ENCODE results near the gene XYLT1. TPM values are rescaled to one million over a fixed set of nuclear protein-coding genes. Genes with fewer than 3 reads are reported as not detected.
A peak's percentile ranks its signal among the peaks of the same experiment; 100 is the strongest.

The XYLT1 gene
- total RNA-seq, 2 experiments from 2014 or later: 53.6 to 56.7 TPM

DNA sequence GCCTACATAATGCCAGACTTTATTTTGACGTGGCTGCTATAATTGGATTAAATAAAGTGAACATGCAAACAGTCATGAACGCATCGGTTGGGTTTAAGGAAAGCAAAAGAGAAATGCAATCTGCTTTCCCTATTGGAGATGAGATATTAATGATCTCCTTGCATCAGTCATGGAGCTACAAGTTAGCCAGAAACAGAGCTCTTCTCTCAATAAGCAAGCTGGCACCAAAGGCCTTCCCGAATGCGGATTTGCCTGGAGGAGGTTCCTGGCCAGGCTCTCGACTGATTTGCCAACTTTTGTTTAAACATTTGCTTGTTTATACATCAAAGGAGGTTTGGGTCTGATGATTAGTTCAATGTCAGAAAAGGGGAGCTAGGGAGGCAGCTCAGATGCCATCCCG lies 318.4 kb downstream of the XYLT1 start:
- no peaks in the 10 kb centered on the region for H3K4me1 Mint-ChIP-seq
- peaks cover 10% of the 10 kb centered on the region for H3K36me3 Mint-ChIP-seq
- POLR2A ChIA-PET: no interaction called here
- H3K27me3 Mint-ChIP-seq: no peaks in the 10 kb centered on the region
- H3K9me3 Mint-ChIP-seq: no peaks in the 10 kb centered on the region
- no peak overlapping the region for H3K27ac Mint-ChIP-seq
- H3K4me3 Mint-ChIP-seq: no peak overlapping the region
- DNase-seq (no peak), ATAC-seq (ENCODE audit: low read depth) (no peak)

DNA sequence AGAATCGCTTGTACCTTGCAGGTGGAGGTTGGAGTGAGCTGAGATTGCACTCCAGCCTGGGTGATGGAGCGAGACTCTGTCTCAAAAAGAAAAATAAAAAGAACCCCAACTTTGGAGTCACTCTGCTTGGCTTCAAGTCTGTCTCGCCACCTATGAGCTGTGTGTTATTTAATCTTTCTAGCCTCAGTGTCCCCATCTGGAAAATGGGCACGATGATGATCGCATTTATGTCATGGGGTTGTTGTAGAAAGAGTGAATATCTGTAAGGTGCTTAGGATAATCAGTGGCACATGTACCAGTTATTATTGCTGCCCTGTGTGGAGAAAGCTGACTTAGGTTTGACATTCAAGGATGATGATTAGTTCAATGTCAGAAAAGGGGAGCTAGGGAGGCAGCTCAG lies 319.4 kb downstream of the XYLT1 start:
- H3K4me1 Mint-ChIP-seq: no peaks in the 10 kb centered on the region
- ATAC-seq (ENCODE audit: low read depth): no peak
- DNase-seq: no peak
- H3K36me3 Mint-ChIP-seq: peaks cover 6% of the 10 kb centered on the region
- H3K27me3 Mint-ChIP-seq: no peaks in the 10 kb centered on the region
- no peak overlapping the region for H3K27ac Mint-ChIP-seq
- POLR2A ChIA-PET: no interaction called here
- H3K9me3 Mint-ChIP-seq: no peaks in the 10 kb centered on the region
- H3K4me3 Mint-ChIP-seq: no peak overlapping the region

DNA sequence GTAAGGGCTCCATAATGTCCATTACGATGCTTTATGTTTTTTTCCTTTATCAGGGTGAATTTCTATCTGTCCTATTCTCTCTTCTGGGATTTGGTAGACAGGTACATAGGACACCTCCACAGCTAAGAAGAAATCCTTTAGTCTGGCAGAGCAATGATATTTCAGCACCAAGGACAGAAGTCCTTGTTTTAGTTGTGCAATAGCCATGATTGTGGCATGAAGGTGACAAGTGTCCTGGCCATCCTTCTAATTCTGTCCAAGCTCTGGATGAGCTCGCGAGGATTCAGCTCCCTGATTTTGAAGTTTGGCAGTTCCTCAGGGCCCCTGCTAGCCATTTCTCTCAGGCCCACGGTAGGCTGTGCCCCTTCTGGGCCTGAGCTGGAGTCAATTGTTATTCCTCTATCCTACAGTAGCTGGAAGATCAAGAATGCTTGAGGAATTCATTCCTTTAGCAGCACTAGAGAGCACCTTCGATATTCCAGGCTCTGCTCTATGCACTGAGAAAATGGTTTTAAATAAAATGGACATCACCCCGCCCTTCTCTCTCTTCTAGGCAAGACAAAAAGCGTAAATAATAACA lies 320.8 kb downstream of the XYLT1 start:
- ATAC-seq (ENCODE audit: low read depth) (no peak), DNase-seq (no peak)
- no peak overlapping the region for H3K27ac Mint-ChIP-seq
- no peaks in the 10 kb centered on the region for H3K9me3 Mint-ChIP-seq
- no peaks in the 10 kb centered on the region for H3K27me3 Mint-ChIP-seq
- no peak overlapping the region for H3K4me3 Mint-ChIP-seq
- peaks cover 7% of the 10 kb centered on the region for H3K36me3 Mint-ChIP-seq
- no peaks in the 10 kb centered on the region for H3K4me1 Mint-ChIP-seq
- POLR2A ChIA-PET: no interaction called here

- DNase-seq: no peak
- Mint-ChIP-seq H3K27me3 (no peaks in the 10 kb centered on the region), H3K36me3 (peaks cover 7% of the 10 kb centered on the region), H3K27ac (no peak overlapping the region), H3K4me3 (no peak overlapping the region), H3K9me3 (no peaks in the 10 kb centered on the region), H3K4me1 (no peaks in the 10 kb centered on the region)
- ATAC-seq (ENCODE audit: low read depth): no peak
- POLR2A ChIA-PET: no interaction called here
Measured at GRCh38 chr16:17147942-17148341, 322.8 kb downstream of the XYLT1 start.

DNA sequence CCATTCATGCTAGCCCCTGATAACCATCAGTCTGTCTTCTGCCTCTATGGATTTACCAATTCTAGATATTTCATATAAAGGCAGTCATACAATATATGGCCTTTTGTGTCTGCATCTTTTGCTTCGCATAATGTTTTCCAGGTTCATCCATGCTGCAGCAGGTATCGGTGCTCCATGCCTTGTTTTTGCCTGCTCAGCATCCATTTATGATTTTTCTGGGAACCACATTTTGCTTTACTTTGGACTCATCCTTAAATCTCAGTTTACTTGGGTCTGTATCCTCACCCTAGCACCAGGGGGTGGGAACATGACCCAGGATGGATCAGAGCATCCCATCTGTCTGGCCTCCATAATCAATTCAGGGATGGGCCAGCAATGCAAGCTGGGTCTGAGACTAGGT lies 325.7 kb downstream of the XYLT1 start:
- DNase-seq (no peak), ATAC-seq (ENCODE audit: low read depth) (no peak)
- H3K4me1 Mint-ChIP-seq: no peaks in the 10 kb centered on the region
- no peak overlapping the region for H3K4me3 Mint-ChIP-seq
- H3K36me3 Mint-ChIP-seq: peaks cover 11% of the 10 kb centered on the region
- H3K27ac Mint-ChIP-seq: no peak overlapping the region
- POLR2A ChIA-PET: no interaction called here
- no peaks in the 10 kb centered on the region for H3K27me3 Mint-ChIP-seq
- no peaks in the 10 kb centered on the region for H3K9me3 Mint-ChIP-seq

DNA sequence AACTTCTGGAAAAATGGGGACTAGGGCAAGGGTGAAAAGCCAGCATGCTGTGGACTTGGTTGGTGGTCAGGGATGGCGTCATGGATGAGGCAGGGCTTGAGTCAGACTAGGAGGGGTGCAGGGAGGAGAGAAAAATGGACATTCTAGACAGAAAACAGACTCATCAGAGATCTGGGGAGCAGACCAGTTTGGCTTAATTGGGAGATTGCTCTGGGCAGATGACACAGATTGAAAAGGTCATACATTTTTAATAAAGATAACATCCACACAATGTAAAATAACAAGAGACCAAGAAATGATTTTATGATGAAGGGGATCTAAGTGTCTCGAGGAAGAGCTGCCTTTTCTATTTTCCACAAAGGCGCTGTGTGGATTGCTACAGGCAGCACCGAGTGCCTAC lies 326.3 kb downstream of the XYLT1 start:
- Mint-ChIP-seq H3K4me1 (no peaks in the 10 kb centered on the region), H3K4me3 (no peak overlapping the region), H3K27ac (no peak overlapping the region), H3K27me3 (no peaks in the 10 kb centered on the region), H3K36me3 (peaks cover 15% of the 10 kb centered on the region), H3K9me3 (no peaks in the 10 kb centered on the region)
- ATAC-seq (ENCODE audit: low read depth) (no peak), DNase-seq (no peak)
- POLR2A ChIA-PET: no interaction called here

DNA sequence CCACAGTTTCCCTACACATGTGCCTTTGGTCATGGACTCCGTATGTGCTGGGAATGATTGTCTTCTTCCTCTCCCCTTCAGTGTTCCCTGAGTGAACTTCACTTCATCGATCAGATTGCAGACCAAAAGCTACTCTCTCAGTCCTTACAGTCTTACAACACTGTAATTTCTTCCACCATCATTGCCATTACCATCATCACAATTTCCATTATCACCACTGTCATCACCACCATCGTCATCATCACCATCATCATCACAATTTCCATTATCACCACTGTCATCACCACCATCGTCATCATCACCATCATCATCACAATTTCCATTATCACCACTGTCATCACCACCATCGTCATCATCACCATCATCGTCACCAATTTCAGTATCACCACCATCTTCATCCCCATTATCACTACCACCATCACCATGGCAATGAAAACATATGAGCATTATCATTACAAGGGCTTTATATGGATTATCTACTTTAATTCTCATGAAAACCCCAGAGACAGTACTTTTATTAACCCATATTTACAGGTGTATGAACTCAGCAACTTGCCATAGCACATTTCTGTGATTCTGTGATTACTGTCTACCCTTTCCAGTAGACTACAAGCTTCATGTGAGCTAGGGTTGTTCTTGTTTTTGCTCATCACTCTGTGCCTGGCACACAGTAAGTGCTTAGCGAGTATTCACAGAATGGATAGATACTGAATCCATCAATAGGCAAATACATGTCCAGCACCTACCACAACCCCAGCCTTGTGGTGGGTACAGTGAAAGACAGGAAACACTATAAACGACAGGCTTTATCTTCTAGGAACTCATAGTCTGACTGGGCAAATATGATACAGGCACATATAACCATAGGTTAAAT lies 327.0 kb downstream of the XYLT1 start:
- no peak overlapping the region for H3K27ac Mint-ChIP-seq
- no peaks in the 10 kb centered on the region for H3K27me3 Mint-ChIP-seq
- no peak for DNase-seq
- no peak overlapping the region for H3K4me3 Mint-ChIP-seq
- ATAC-seq (ENCODE audit: low read depth): no peak
- no peaks in the 10 kb centered on the region for H3K4me1 Mint-ChIP-seq
- peaks cover 19% of the 10 kb centered on the region for H3K36me3 Mint-ChIP-seq
- no peaks in the 10 kb centered on the region for H3K9me3 Mint-ChIP-seq
- POLR2A ChIA-PET: no interaction called here

DNA sequence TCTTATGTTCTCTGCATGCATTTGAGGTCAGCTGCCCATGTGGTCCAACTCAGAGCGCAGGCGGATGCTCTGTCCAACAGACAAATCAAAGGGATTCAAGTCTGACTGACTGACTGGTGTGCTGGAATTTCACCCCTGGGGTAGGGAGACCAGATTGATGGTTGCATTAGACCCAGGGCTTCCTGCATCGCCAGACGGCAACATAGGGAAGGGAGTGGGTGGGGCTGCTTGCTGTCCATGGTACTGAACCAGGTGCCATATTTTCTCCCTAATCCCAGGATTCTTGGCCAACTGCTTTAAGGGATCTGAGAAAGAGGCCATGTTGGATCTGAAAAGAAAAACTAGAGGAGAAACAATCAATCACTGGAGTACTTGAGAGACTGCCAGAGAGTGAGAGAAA lies 332.0 kb downstream of the XYLT1 start:
- Mint-ChIP-seq H3K36me3 (peaks cover 56% of the 10 kb centered on the region), H3K9me3 (no peaks in the 10 kb centered on the region), H3K27me3 (no peaks in the 10 kb centered on the region), H3K4me1 (peaks cover 10% of the 10 kb centered on the region), H3K27ac (no peak overlapping the region), H3K4me3 (no peak overlapping the region)
- POLR2A ChIA-PET: no interaction called here
- no peak for DNase-seq
- ATAC-seq (ENCODE audit: low read depth): no peak

- Mint-ChIP-seq H3K9me3 (no peaks in the 10 kb centered on the region), H3K4me1 (peaks cover 21% of the 10 kb centered on the region), H3K36me3 (peaks cover 71% of the 10 kb centered on the region), H3K27me3 (no peaks in the 10 kb centered on the region), H3K27ac (no peak overlapping the region), H3K4me3 (no peak overlapping the region)
- POLR2A ChIA-PET: no interaction called here
- ATAC-seq (ENCODE audit: low read depth) (no peak), DNase-seq (no peak)
Measured at GRCh38 chr16:17135439-17135838, 335.3 kb downstream of the XYLT1 start.

DNA sequence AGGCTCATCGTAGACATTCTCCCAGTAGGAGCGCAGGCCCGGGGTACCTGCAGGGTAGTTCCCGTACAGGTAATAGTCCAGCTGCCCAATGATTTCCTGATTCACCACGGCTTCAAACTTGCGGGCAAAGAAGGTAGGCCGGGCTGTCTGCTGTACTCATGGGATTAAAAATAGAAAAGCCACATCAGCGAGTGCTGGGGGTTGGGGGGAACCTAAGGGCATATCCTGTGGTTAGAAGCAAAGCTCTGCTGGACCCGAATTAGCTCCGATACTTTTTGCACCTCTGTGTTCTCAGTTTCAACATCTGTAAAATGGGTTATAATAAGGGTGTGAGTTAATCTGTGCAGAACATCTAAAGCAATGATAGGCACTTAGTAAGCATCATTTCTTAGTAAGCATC lies 336.2 kb downstream of the XYLT1 start:
- no peak overlapping the region for H3K4me3 Mint-ChIP-seq
- POLR2A ChIA-PET: no interaction called here
- peaks cover 23% of the 10 kb centered on the region for H3K4me1 Mint-ChIP-seq
- ATAC-seq (ENCODE audit: low read depth) (no peak), DNase-seq (no peak)
- H3K27ac Mint-ChIP-seq: no peak overlapping the region
- H3K9me3 Mint-ChIP-seq: no peaks in the 10 kb centered on the region
- peaks cover 67% of the 10 kb centered on the region for H3K36me3 Mint-ChIP-seq
- no peaks in the 10 kb centered on the region for H3K27me3 Mint-ChIP-seq

DNA sequence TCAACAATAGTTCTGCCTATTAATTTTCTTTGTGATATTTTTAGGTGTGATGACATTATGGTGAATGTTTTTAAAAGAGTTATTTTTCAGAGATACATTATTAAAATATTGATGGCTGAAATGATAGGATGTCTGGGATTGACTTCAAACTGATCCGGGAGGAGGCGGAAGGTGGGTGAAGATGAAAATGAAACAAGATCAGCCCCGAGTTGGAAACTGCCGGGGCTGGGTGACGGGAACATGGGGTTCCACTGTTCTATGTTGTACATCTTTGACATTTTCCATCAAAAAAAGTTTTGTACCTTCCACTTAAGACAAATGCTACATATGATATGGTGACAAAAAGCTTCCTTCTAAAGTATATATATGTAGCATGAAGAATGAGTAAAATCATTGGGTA lies 336.9 kb downstream of the XYLT1 start:
- ATAC-seq (ENCODE audit: low read depth): no peak
- H3K27me3 Mint-ChIP-seq: no peaks in the 10 kb centered on the region
- POLR2A ChIA-PET: no interaction called here
- H3K4me1 Mint-ChIP-seq: peaks cover 23% of the 10 kb centered on the region
- H3K4me3 Mint-ChIP-seq: no peak overlapping the region
- peaks cover 63% of the 10 kb centered on the region for H3K36me3 Mint-ChIP-seq
- H3K27ac Mint-ChIP-seq: no peak overlapping the region
- H3K9me3 Mint-ChIP-seq: no peaks in the 10 kb centered on the region
- no peak for DNase-seq

DNA sequence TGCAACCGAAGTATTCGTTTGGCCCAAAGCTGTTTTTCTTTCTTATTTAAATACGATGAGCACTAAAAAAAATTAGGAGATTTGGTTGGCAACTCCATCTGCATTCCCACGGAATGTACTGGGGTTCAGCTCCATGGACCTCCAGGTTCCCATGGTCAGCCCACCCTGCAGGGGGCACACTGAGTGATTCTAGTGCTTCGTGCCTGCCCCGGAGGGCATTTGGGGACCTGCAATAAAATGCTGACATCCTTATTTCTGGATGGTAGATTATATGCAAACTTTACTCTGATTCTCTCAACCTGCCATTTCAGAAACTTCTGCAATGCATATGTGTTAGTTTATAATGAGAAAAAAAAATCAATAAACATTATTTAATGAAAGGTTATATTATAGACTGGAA lies 339.4 kb downstream of the XYLT1 start:
- no peaks in the 10 kb centered on the region for H3K27me3 Mint-ChIP-seq
- ATAC-seq (ENCODE audit: low read depth) (no peak), DNase-seq (no peak)
- H3K4me3 Mint-ChIP-seq: no peak overlapping the region
- peaks cover 62% of the 10 kb centered on the region for H3K36me3 Mint-ChIP-seq
- H3K27ac Mint-ChIP-seq: no peak overlapping the region
- no peaks in the 10 kb centered on the region for H3K9me3 Mint-ChIP-seq
- peaks cover 23% of the 10 kb centered on the region for H3K4me1 Mint-ChIP-seq
- POLR2A ChIA-PET: no interaction called here

DNA sequence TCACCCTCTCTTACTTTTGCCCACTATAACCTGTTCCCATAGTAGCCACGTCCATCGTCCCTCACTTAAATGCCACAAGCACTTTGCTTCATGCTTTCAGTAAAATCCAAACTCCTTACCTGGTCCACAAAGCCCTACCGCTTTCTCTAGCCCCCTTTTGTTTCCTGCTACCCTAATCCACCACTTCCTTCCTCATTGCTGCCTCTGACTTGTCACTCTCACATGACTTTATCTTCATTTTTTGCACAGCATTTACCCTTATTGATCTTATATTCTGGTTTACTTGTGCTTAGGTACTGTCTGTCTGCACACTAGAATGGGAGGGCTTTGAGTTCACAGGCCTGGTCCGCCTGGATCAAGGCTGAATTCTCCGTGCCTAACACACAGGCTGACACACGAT lies 340.0 kb downstream of the XYLT1 start:
- peaks cover 64% of the 10 kb centered on the region for H3K36me3 Mint-ChIP-seq
- peaks cover 23% of the 10 kb centered on the region for H3K4me1 Mint-ChIP-seq
- peak overlapping the region; percentile 22 for H3K27ac Mint-ChIP-seq
- ATAC-seq (ENCODE audit: low read depth) (peak; percentile 50), DNase-seq (no peak)
- H3K4me3 Mint-ChIP-seq: peak overlapping the region; percentile 9
- H3K9me3 Mint-ChIP-seq: no peaks in the 10 kb centered on the region
- no peaks in the 10 kb centered on the region for H3K27me3 Mint-ChIP-seq
- POLR2A ChIA-PET: no interaction called here

- no peaks in the 10 kb centered on the region for H3K27me3 Mint-ChIP-seq
- ATAC-seq (ENCODE audit: low read depth): no peak
- POLR2A ChIA-PET: no interaction called here
- H3K4me1 Mint-ChIP-seq: peaks cover 20% of the 10 kb centered on the region
- H3K27ac Mint-ChIP-seq: peak overlapping the region; percentile 3
- DNase-seq: no peak
- no peaks in the 10 kb centered on the region for H3K9me3 Mint-ChIP-seq
- H3K36me3 Mint-ChIP-seq: peaks cover 65% of the 10 kb centered on the region
- no peak overlapping the region for H3K4me3 Mint-ChIP-seq
Measured at GRCh38 chr16:17129971-17130370, 340.8 kb downstream of the XYLT1 start.
